GM18519 (cell line): ENCODE results near the gene RASA3.

Experiments
- ATAC-seq: cut with Tn5 transposase; IDR thresholded peaks from one replicate; pipeline ENCODE4 v1.9.1; 2021; ENCODE audit warnings: mild to moderate bottlenecking, moderate library complexity; ENCODE audit not compliant: unreplicated experiment, low FRiP score

RASA3 gene

DNA sequence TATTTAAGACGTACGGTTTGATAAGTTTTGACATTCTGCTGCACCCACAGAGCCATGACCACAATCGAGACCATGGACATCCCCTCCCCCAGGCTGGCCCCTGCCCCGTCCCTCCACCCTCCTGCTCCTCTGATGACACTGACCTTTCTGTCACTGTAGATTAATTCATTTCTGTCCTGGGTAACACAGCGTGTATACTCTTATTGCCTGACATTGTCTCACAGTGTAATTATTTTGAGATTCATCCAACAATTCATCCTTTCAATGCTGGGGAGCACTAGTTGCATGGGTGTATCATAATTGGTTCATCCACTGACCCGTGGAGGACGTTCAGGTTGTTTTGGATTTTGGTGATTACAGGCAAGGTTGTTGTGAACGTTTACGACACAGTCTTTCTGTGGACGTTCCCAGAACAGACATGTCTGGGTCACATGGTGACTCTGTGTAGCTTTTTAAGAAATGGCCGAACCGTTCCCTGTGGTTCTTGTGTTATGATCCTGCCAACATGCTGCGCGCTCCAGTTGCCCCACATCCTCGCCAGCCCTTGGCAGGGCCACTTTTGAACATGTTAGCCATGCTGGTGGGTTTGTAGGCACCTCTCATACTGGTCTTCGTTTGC is 200.5 kb downstream of the RASA3 start:
- ATAC-seq: no peak

DNA sequence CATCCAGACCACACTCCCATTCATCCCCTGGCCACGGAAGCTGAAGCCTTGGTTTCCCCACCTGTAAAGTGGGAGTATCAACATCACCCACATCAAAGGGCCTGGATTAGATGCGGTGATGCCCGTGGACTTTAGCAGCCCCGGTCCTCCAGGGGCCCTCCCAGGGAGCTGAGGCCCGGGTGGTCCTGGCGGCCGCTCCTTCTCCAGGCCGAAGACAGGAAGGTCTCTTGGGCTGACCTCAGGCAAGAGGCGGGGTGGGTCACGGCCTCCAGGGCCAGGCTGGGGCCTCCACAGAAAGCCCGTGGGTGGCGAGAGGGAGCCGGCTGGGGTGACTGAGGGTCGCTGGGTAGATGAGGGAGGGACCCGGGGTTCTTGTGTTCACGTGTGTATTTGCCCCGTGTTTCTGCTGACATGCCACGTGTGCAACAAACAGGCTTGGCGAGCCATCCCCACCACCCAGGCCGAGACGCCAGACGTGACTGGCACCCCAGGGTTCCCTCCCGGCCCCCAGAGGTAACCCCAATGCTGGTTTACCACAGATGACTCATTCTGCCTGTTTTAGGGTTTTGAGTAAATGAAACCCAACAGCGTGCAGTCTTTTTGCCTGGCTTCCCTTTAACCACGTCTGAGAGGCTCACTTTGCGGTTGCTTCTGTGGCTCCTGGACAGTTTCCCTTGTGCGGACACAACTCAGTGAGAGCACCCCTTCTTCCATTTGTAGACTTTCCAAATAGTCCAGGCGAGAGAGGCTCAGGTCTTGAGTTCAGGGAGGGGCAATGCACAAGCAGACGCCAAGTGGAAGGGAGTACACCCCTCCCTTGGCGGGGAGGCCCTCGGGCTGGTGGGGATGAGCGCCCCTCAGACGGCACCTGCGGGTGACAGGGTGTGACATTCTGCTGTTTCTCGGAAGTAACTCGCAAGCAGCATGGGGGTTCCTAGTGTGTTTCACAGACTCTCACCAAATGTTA is 201.5 kb downstream of the RASA3 start:
- no peak for ATAC-seq

DNA sequence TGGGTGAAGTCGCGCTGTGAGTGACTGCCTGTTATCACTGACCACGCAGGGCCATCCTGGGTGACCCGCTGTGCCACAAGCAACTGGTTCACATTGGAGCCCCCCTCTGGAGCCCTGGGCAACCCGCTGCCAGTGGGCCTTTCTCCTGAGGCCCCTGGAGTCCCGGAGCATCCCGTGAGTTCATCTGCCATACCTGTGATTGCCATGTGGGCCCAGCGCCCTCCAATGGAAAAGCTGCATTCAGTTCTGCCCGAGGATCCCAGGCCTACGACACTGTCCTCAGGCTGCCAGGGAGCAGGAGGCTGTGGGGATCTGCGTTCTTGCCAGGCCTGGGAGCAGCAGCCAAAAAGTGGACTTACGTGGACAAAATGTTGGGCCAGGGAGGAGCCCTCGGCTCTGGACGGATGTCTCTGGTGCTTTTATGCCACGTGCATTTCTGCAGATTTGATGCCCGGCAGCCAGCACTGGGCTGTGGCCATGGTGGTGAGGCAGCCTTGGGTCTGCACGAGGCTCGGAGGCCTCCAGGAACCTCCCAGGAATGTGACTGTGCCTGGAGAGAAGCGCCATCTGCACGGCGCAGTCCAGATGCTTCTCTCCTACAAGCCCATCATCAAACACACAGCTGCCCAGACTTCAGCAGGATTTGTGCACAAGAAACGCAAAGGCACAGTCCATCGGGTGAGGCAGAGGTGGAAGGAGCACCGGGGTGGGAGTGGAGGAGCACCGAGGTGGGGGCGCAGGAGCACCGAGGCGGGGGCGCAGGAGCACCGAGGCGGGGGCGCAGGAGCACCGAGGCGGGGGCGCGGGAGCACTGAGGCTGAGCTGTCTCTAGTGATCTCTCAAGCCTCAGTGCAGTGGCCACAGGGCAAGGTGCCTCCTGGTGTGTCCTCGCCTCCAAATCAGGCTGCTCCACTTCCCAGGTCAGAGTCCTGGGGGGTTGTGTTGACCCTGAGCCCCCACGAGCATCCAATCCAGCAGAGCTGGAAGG is 202.5 kb downstream of the RASA3 start:
- ATAC-seq: no peak

DNA sequence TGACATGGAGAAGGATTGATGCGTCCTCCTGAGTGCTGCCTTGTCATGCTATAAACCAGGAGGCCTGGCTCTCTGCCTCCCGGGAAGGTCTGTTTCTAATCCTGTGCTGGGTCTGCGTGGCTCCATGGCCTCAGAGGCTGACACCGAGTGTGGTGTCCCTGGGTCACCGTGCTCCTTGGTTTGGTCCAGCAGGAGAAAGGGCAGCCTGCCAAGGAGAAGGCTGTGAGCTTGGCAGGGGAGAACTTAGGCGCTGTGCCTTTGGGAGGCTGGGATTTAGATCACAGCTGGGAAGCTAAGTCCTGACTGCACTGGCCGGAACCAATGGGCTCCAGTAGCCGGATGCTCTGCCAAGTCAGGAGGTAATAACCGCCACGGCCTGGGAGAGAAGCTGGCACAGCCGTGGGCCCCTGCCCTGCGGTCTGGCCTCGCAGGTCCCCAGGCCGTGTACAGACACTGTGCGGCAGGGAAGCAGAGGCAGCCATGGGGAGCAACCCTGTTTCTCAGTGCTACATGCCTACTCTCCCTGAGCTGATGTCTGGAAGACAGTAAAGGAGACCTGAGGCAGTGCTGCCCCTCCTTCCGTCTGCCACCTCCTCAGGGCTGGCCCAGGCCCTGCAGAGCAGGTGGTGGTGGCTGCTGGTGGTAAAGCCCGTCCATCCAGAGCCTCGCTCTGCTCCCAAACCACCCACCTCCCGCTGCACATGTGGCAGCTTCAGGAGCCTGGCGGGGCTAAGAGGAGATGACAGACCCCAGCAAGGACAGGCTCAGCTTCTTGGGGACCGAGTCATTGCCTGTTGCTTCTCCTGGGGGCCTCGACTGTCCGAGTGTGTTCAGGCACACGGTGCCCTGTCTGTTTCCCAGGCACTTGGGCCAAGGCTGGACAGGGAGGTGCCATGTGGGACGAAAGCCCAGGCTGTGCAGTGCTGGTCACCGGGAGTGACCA is 203.5 kb downstream of the RASA3 start:
- ATAC-seq: no peak
